B cell (primary cell): ENCODE results near the gene CBFB. TPM values are rescaled to one million over a fixed set of nuclear protein-coding genes. Genes with fewer than 3 reads are reported as not detected.

ENCODE experiments used
- ATAC-seq: fragments of 200-7000 bp; cut with Tn5 transposase; one replicate; pipeline ENCODE4 v1.10.0; 2021; ENCODE audit warnings: low read depth, mild to moderate bottlenecking, moderate number of reproducible peaks, moderate library complexity
- CTCF ChIA-PET: fragments of 350-600 bp; sonication (Branson Sonifier 250); formaldehyde crosslinking; loops from one replicate; lab custom pipeline; 2021; ENCODE audit warnings: antibody characterized with exemption, inconsistent platforms; lab: Charles Lee
- POLR2A ChIA-PET: fragments of 350-600 bp; sonication (Branson Sonifier 250); formaldehyde crosslinking; loops from one replicate; lab custom pipeline; 2021; ENCODE audit warnings: antibody characterized with exemption; lab: Charles Lee
- DNase-seq: peaks from one replicate; pipeline ENCODE4 v3.0.0; 2013
- H2AFZ ChIP-seq: 2 replicates; pipeline ENCODE4 v1.6.1; 2012; ENCODE audit warnings: mild to moderate bottlenecking, low read depth, low read length; ENCODE audit not compliant: insufficient read depth, poor library complexity, severe bottlenecking
- H3K27ac ChIP-seq, 2 donors: 1 replicate in 1 of 2; 2 replicates in 1 of 2; pipeline ENCODE4 v1.5.1; 2012 to 2013; ENCODE audit warnings: low read length in 2 of 2, mild to moderate bottlenecking in 2 of 2, moderate library complexity in 1 of 2
- H3K27me3 ChIP-seq, 4 experiments: fragments of 200-600 bp in 1 of 4; sonication (generic) in 1 of 4; replicated peaks in 1 of 4; 1 replicate in 2 of 4; 2 replicates in 2 of 4; pipeline versions ENCODE4 v1.6.1 to v1.7.0; 2013 to 2016; ENCODE audit warnings: low read length in 3 of 4, mild to moderate bottlenecking in 2 of 4, mixed read lengths in 1 of 4, moderate library complexity in 1 of 4; ENCODE audit not compliant: insufficient read depth in 4 of 4, control insufficient read depth in 3 of 4; ENCODE audit errors: control extremely low read depth in 1 of 4
- H3K36me3 ChIP-seq, 2 experiments: replicated peaks in 1 of 2; 1 replicate in 1 of 2; 2 replicates in 1 of 2; pipeline versions ENCODE4 v1.6.1 to v1.7.1; 2013; ENCODE audit warnings: low read length in 1 of 2; ENCODE audit not compliant: insufficient read depth in 2 of 2, control insufficient read depth in 1 of 2; ENCODE audit errors: control extremely low read depth in 1 of 2, extremely low read depth in 1 of 2
- H3K4me1 ChIP-seq, 2 donors: fragments of 200-600 bp in 1 of 2; sonication (generic) in 1 of 2; 1 replicate in 1 of 2; 2 replicates in 1 of 2; pipeline versions ENCODE4 v1.5.1 to v1.6.1; 2013 to 2017; ENCODE audit warnings: low read length in 2 of 2; ENCODE audit not compliant: control insufficient read depth in 2 of 2, insufficient read depth in 2 of 2
- H3K4me2 ChIP-seq: replicated peaks from 2 replicates; pipeline ENCODE3; 2012; ENCODE audit warnings: mild to moderate bottlenecking, low read depth, low read length; ENCODE audit not compliant: poor library complexity, severe bottlenecking
- H3K4me3 ChIP-seq, 5 experiments: fragments of 200-600 bp in 1 of 5; sonication (generic) in 1 of 5; 1 replicate in 3 of 5; 2 replicates in 2 of 5; pipeline versions ENCODE4 v1.5.1 to v1.7.0; 2011 to 2016; ENCODE audit warnings: low read length in 4 of 5, mild to moderate bottlenecking in 4 of 5, low read depth in 2 of 5, control low read depth in 1 of 5, moderate library complexity in 1 of 5; ENCODE audit not compliant: insufficient read depth in 1 of 5; ENCODE audit errors: control extremely low read depth in 1 of 5, extremely low read depth in 1 of 5
- H3K79me2 ChIP-seq: fragments of 200-600 bp; sonication (generic); one replicate; pipeline ENCODE4 v1.6.0; 2016; ENCODE audit warnings: low read length; ENCODE audit not compliant: control insufficient read depth, insufficient read depth
- H3K9ac ChIP-seq: fragments of 200-600 bp; sonication (generic); 2 replicates; pipeline ENCODE4 v1.6.1; 2017; ENCODE audit warnings: mild to moderate bottlenecking, low read length, moderate library complexity
- H3K9me3 ChIP-seq, 3 donors: one replicate each; pipeline versions ENCODE4 v1.6.1 to v1.7.1; 2013; ENCODE audit warnings: low read length in 2 of 3; ENCODE audit not compliant: control insufficient read depth in 2 of 3, insufficient read depth in 1 of 3; ENCODE audit errors: control extremely low read depth in 1 of 3
- H4K20me1 ChIP-seq: 2 replicates; pipeline ENCODE4 v1.6.0; 2012; ENCODE audit warnings: mild to moderate bottlenecking, low read length; ENCODE audit not compliant: insufficient read depth, control insufficient read depth, poor library complexity, severe bottlenecking
- H3K27ac Mint-ChIP-seq: one replicate; pipeline ENCODE4 v1.8.0; 2021; ENCODE audit warnings: mixed read lengths
- H3K27me3 Mint-ChIP-seq: one replicate; pipeline ENCODE4 v1.8.0; 2021; ENCODE audit warnings: mixed read lengths
- H3K4me1 Mint-ChIP-seq: one replicate; pipeline ENCODE4 v1.8.0; 2021; ENCODE audit warnings: mixed read lengths
- H3K4me3 Mint-ChIP-seq: one replicate; pipeline ENCODE4 v1.8.0; 2021; ENCODE audit warnings: mixed read lengths
- H3K9me3 Mint-ChIP-seq: one replicate; pipeline ENCODE4 v1.8.0; 2022; ENCODE audit warnings: mixed read lengths; ENCODE audit not compliant: insufficient read depth
- CTCF ChIP-seq: fragments of 200-600 bp; IDR thresholded peaks from one replicate; pipeline ENCODE4 v1.8.0; 2022; ENCODE audit warnings: antibody characterized with exemption, mild to moderate bottlenecking
- EZH2 ChIP-seq: IDR thresholded peaks from 2 replicates; pipeline ENCODE4 v1.6.1; 2012; ENCODE audit warnings: borderline replicate concordance, low read depth, mild to moderate bottlenecking, moderate library complexity, low read length; ENCODE audit not compliant: insufficient read depth, poor library complexity, severe bottlenecking
- WGBS: methylation state at CpG from one replicate; pipeline ENCODE4 v1.1.5; 2013; ENCODE audit warnings: missing lambda C conversion rate; ENCODE audit not compliant: insufficient coverage; 5-methylcytosine and 5-hydroxymethylcytosine counted together
- intact Hi-C: fragments of 100-400 bp; cut with micrococcal nuclease; formaldehyde crosslinking; loops from one replicate; pipeline ENCODE4 v1.10.0; 2022
- polyA plus RNA-seq: library from polyadenylated mRNA; depleted of rRNA; stranded (reverse); fragments of >200 nt; gene quantifications from 2 replicates; pipeline ENCODE4 v1.2.3, GENCODE V29; 2012
- total RNA-seq, 2 donors: library from RNA; stranded (reverse); fragments of 120-200 nt in 1 of 2; gene quantifications; 1 replicate in 1 of 2; 2 replicates in 1 of 2; pipeline versions ENCODE4 v1.2.3 to v1.2.4, GENCODE V29; 2013 to 2022

Gene CBFB
- total and polyA plus RNA-seq, 2 donors (not counting 1 experiment from before 2014, with no cell fraction given) = 19.5 to 89.0 TPM

GRCh38 chr16:67141391-67141790 is 112.4 kb downstream of the CBFB start:
- Histone ChIP-seq H3K36me3 (peaks cover 2 to 71% of the 10 kb centered on the region in 2 experiments), H3K4me2 (no peak overlapping the region), H3K9ac (no peak overlapping the region), H3K79me2 (no peaks in the 10 kb centered on the region), H2AFZ (no peak overlapping the region), H4K20me1 (no peaks in the 10 kb centered on the region), H3K27me3 (no peaks in the 10 kb centered on the region), H3K9me3 (no peaks in the 10 kb centered on the region), H3K4me1 (no peaks in the 10 kb centered on the region), H3K4me3 (no peak overlapping the region), H3K27ac (no peak overlapping the region)
- no peak for DNase-seq
- POLR2A ChIA-PET = interaction anchor here (0.6 kb wide), 1 partner anchor 87 kb away, joined by 7 read pairs; no protein-coding TSS in a partner anchor
- no peaks in the 10 kb centered on the region for H3K4me1 Mint-ChIP-seq
- H3K27me3 Mint-ChIP-seq = no peaks in the 10 kb centered on the region
- intact Hi-C loops = no loop called here
- no peak for ATAC-seq
- no peak overlapping the region for H3K27ac Mint-ChIP-seq
- TF ChIP-seq CTCF (no peak), EZH2 (no peak)
- no peaks in the 10 kb centered on the region for H3K9me3 Mint-ChIP-seq
- CTCF ChIA-PET = interaction anchor here (1.1 to 1.6 kb wide), 4 partner anchors 14 to 123 kb away, joined by 3 to 6 read pairs (median 4); no protein-coding TSS in a partner anchor
- WGBS = 96% methylated on average over 13 of the region's 13 CpGs
- H3K4me3 Mint-ChIP-seq = no peak overlapping the region

- H3K4me2 ChIP-seq = no peak overlapping the region
- Mint-ChIP-seq H3K27ac (no peak overlapping the region), H3K4me1 (no peaks in the 10 kb centered on the region), H3K9me3 (no peaks in the 10 kb centered on the region), H3K4me3 (no peak overlapping the region), H3K27me3 (no peaks in the 10 kb centered on the region)
- WGBS = 99% methylated on average over 9 of the region's 9 CpGs
- no peak for DNase-seq
- no peaks in the 10 kb centered on the region for H4K20me1 ChIP-seq
- peaks cover 2 to 80% of the 10 kb centered on the region in 2 experiments for H3K36me3 ChIP-seq
- H3K27ac ChIP-seq = no peak overlapping the region
- intact Hi-C loops = no loop called here
- TF ChIP-seq CTCF (no peak), EZH2 (no peak)
- no peak overlapping the region for H3K4me3 ChIP-seq
- H2AFZ ChIP-seq = no peak overlapping the region
- H3K9me3 ChIP-seq = no peaks in the 10 kb centered on the region
- no peak overlapping the region for H3K9ac ChIP-seq
- H3K27me3 ChIP-seq = no peaks in the 10 kb centered on the region
- no peaks in the 10 kb centered on the region for H3K79me2 ChIP-seq
- POLR2A ChIA-PET = no interaction called here
- ATAC-seq = no peak
- no peaks in the 10 kb centered on the region for H3K4me1 ChIP-seq
- CTCF ChIA-PET = interaction anchor here (1.6 kb wide), 2 partner anchors 13 to 41 kb away, joined by 5 to 6 read pairs; no protein-coding TSS in a partner anchor
These were observed 113.4 kb downstream of the CBFB start for GRCh38 chr16:67142342-67142741.
